Inflammatory macrophage (primary cell): ENCODE measurements around the gene FPGS.
"Not testable (repeated sequence)": the region's sequence is repeated elsewhere in the genome, so short reads cannot be mapped to it uniquely, and the experiment has no call there.

Source experiments
- DNase-seq, 2 donors: peaks; one replicate each; pipeline ENCODE4 v3.0.0-alpha.2; 2020 to 2022
- total RNA-seq, 18 experiments: gene quantifications; one replicate each; lab custom pipeline; 2026; ENCODE audit warnings: mixed read lengths in 6 of 18, inconsistent platforms in 2 of 18; lab: John Stamatoyannopoulos, UW

Gene FPGS, protein sequence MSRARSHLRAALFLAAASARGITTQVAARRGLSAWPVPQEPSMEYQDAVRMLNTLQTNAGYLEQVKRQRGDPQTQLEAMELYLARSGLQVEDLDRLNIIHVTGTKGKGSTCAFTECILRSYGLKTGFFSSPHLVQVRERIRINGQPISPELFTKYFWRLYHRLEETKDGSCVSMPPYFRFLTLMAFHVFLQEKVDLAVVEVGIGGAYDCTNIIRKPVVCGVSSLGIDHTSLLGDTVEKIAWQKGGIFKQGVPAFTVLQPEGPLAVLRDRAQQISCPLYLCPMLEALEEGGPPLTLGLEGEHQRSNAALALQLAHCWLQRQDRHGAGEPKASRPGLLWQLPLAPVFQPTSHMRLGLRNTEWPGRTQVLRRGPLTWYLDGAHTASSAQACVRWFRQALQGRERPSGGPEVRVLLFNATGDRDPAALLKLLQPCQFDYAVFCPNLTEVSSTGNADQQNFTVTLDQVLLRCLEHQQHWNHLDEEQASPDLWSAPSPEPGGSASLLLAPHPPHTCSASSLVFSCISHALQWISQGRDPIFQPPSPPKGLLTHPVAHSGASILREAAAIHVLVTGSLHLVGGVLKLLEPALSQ
- 25.3 to 79.2 (median 53.3) reads per million in 18 experiments for total RNA-seq

- DNase-seq: peak; percentile 70 to 87
Measured at GRCh38 chr9:127802576-127803443, at the start of gene FPGS. Gene FPGS, plus strand, starts transcription at chr9:127802882. Its CDS starts 43 bp downstream, at chr9:127802925.

- no peak for DNase-seq
Measured at GRCh38 chr9:127753148-127753547, 49.5 kb upstream of the FPGS start.

DNA sequence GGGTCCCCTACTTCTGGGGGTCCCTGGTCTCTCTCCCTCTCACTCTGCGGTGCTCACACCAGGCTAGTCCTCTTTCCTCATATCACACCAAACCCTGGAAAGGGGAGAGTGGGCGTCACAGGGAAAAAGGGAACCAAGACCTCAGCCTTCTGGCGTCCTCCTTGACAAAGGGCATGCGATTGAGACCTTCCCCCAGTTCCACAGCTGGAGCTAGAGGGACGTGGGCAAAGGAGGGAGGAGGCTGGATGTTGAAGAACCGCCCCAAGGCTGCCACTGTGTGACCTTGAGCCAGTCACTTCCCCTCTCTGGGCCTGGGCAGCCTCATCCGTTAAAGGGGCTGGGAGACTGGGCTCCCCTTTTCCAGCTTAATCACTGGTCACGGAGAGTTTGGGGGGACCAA, 49.1 kb upstream of the FPGS start:
- peak; percentile 64 to 76 for DNase-seq

- no peak for DNase-seq
Measured at GRCh38 chr9:127754099-127755060, 48.3 kb upstream of the FPGS start.

- DNase-seq: no peak
Measured at GRCh38 chr9:127755061-127756060, 47.3 kb upstream of the FPGS start.

- no peak for DNase-seq
Measured at GRCh38 chr9:127756233-127756632, 46.4 kb upstream of the FPGS start.

DNA sequence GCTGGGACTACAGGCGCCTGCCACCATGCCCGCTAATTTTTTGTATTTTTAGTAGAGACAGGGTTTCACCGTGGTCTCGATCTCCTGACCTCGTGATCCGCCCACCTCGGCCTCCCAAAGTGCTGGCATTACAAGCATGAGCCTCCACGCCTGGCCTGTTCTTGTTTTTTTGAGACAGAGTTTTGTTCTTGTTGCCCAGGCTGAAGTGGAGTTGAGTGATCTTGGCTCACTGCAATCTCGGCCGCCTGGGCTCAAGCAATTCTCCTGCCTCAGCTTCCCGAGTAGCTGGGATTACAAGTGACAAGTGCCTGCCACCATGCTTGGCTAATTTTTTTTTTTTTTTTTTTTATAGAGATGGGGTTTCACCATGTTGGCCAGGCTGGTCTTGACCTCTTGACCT, 45.9 kb upstream of the FPGS start:
- DNase-seq: not testable (repeated sequence)

DNA sequence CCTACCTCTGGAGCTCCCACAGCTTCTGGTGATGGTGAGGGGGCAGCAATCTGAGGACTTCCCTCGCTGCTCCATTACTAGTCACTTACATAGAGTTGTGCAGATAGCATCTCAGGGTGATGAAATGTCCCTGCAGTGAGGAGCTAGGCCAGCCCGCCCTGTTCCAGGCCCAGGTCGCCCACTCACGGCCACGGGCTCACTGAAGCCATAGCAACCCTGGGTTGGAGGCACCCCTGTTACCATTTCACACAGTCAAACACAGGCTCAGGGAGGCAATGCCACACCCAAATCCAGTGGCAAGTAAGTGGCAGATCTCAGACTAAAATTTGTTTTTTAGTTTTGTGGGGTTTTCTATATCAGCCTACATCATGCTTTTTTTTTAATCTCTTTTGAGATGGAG, 43.8 kb upstream of the FPGS start:
- peak in 1 of 2 donors; percentile 55 for DNase-seq

- no peak for DNase-seq
Measured at GRCh38 chr9:127761061-127761460, 41.6 kb upstream of the FPGS start.

GRCh38 chr9:127761491-127761956, 41.2 kb upstream of the FPGS start:
- DNase-seq: no peak

DNA sequence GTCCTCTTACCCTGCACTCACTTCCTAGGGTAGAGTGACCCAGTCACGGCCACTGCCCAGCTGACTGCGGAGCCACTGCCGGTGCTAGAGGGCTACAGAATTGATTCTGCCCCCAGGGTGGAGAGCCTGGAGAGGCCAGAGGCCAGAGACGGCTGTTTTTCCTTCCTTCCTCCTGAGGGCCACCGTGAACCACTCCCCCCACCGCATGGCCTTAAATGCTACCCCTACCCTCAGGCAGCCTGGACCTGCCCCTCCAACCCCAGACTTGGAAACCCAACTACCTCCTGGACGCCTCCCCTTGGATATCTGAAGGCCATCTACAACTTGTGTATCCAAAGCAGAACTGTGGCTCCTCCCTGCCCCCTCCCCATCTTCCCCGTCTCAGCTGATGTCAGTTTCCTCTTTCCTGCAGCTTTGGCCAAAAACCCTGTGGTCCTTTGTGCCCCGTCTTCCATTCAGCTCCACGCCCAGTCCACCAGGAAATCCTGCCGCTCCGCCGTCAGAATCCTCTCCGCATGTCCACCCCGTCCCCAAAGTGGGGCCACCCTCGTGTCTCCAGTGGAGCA, 40.5 kb upstream of the FPGS start:
- DNase-seq: peak; percentile 65 to 70

- DNase-seq: peak; percentile 72 to 82
Measured at GRCh38 chr9:127763918-127764384, 38.7 kb upstream of the FPGS start.

DNA sequence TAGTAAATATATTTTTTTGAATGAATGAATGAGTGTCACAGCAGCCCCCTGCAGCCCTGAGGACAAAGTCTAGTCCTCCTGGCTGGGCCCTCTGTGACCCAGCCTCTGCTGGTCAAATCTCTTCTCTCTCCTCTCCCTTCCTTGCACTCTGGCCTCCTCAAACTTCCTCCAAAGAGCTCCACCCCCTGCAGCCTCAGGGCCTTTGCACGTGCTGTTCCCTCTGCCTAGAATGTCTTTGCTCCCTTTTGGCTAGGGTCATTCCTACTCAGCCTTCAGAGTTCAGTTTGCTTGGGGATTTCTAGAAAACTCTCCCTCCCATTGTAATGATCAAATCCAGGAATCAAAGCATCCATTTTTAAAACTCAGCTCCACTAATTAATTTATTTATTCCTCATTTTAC, 37.3 kb upstream of the FPGS start:
- DNase-seq: no peak

- no peak for DNase-seq
Measured at GRCh38 chr9:127767410-127767809, 35.3 kb upstream of the FPGS start.

- no peak for DNase-seq
Measured at GRCh38 chr9:127767909-127768331, 34.8 kb upstream of the FPGS start.

DNA sequence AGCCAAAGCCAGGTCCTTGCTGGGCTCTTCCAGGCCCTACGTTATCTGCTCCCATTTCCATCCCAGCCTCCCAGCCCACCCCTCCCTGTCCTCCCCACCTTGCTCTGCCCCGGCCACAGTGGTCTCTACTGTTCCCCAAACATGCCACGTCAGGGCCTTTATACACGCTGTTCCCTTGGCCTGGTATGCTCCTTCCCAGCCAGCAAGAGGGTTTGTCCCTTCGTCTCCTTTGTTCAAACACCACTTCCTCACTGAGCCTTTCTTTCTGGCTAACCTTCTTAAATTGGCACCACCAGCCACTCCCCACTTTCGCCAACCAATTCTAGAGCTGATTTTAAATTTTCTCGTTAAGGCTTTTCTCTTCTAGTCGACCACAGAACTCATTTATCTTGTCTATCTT, 34.0 kb upstream of the FPGS start:
- DNase-seq: no peak

DNA sequence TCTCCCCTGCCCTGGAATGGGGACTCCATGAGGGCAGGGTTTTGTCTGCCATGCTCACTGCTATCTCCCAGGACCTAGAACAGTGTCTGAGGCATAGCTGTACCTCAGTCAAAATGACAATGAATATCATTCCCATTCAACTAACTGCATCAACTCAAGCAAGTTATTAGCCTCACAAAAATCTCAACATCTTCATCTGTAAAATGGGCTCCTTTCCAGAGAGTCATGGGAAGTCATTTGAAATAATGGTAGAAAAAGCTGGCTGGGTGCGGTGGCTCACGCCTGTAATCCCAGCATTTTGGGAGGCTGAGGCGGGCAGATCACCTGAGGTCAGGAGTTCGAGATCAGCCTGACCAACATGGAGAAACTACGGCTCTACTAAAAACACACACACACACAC, 33.6 kb upstream of the FPGS start:
- DNase-seq: no peak

DNA sequence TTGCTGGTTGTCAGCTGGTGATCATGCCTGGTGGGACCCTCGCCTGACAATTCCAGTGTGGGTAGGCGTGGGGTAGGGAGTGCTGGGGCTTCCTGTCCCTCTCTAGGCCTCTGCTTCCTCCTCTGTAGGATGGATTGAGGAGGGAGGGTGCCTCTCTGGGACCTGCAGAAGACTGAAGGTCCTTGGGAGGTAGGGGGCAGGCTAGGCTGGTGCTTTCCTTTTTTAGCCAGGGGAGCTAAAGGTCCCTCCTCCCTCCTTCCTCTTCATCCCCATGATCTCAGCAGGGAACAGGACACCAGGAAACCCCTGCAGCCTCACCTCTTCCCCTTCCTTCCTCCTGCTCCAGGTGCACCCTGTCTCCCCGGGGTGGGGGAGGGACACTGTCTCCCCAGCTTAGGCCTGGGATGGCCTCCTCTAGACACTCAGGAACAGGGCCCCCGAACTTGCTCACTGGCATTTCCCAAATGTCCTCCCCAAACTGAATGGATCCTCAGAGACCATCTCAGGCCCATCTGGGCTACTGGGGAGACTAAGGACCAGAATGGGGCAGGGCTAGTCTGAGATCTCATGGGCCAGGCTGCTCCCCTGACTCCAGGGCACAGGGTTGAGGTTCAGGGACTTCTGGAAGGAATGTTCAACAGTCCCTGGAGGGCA, 32.6 kb upstream of the FPGS start:
- no peak for DNase-seq

DNA sequence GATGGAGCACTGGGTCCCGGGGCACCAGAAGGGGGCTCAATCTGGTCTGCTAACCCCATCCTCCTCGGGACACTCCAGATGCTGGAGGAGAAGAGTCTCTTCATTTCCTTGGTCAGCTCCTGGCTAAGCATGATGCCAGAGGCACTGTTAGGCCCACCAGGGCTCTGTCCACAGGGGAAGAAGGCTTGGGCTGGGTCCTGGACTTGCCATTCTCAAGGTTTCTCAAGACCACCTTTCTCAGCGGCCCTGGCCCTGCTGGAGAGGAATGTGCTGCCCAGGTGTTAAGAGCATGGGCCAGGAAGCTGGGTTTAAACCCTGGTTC, 32.1 kb upstream of the FPGS start:
- no peak for DNase-seq
